ENCODE measurements around the gene MAP3K12. TPM values are rescaled to one million over a fixed set of nuclear protein-coding genes. Genes with fewer than 3 reads are reported as not detected.
A peak's percentile ranks its signal among the peaks of the same experiment; 100 is the strongest.

Gene MAP3K12
- total and polyA plus RNA-seq, 4 donors: 3.6 to 68.4 (median 32.8) TPM

DNA sequence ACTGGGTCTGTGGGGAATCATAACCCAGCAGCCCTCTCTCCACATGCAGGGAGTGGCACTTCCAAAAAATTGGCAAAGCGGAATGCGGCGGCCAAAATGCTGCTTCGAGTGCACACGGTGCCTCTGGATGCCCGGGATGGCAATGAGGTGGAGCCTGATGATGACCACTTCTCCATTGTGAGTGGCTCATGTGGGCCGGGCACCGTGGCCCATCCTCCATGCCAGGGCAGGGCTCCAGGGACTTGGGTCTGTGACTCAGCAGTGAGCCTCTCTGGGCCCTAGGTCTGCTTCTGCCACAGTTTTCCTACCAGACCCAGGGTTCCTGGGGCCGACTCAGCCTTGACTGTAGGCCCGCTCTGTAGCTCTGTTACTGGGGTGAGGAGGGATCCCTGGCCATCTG lies 5.8 kb upstream of the MAP3K12 start:
- DNase-seq (peak; percentile 84 to 93), ATAC-seq (ENCODE audit: low FRiP score) (no peak)

DNA sequence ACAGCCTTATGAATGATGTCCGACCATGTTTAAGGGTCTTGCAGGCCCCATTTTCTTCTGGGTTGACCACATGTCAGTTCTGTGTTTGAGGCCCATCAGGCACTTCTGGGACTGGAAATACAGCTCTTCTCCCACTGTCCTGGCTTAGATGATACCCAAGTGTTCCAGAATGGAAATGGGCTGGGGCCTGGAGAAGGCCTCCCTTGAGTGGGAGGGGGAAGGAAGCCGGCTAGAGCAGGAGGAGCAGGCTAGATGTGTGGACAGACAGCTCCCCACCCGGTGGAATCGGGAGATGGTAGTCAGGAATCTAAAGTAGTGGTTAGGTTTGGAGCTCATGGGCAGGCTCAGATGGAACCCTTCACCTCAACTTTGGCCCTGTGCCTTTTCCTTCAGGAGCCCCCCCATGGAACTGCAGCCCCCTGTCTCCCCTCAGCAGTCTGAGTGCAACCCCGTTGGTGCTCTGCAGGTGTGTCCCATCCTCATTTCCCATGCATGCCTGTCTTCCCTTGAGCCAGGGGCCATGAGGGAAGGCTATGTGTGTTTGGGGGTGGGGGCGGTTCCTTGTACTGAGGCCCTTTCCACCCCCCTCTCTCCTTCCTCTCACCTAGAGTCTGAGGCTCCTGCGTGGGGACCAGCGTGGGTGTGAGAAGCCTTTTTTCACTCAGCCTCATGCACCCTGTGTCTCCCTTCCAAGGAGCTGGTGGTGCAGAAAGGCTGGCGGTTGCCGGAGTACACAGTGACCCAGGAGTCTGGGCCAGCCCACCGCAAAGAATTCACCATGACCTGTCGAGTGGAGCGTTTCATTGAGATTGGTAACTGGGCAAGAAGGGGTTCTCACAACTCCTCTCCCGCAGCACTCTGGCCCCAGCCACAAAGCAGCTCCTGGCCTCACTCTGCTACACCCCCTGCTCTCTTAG lies 5.0 kb upstream of the MAP3K12 start:
- intact Hi-C loops (cut with DNase I): loop anchor here (10.0 kb wide), 1 partner anchor 179 kb away; the partner anchor contains the start of gene AAAS (in 2 of the 2)
- no peaks in the 10 kb centered on the region for H3K36me3 ChIP-seq (ENCODE audit: control insufficient read depth in 1 of 2, insufficient read depth in 2 of 2, low read length in 1 of 2)
- peak overlapping the region in 1 of 2 donors; percentile 34 for H3K27ac ChIP-seq (ENCODE audit: low read depth in 1 of 2, low read length in 2 of 2)
- ATAC-seq (ENCODE audit: low FRiP score): no peak
- no peak overlapping the region for H3K4me3 ChIP-seq (ENCODE audit: low read length in 2 of 2)
- H3K4me1 ChIP-seq (ENCODE audit: control insufficient read depth in 1 of 2, insufficient read depth in 2 of 2, low read length in 2 of 2): no peaks in the 10 kb centered on the region
- no peaks in the 10 kb centered on the region for H3K9me3 ChIP-seq (ENCODE audit: control insufficient read depth, low read length)
- DNase-seq: peak; percentile 38 to 62
- 77 to 79% methylated on average over 14 of the region's 14 CpGs for WGBS, 2 donors
- no peaks in the 10 kb centered on the region for H3K27me3 ChIP-seq (ENCODE audit: control insufficient read depth in 1 of 2, insufficient read depth in 2 of 2, low read length in 1 of 2)

More for the DNA sequence above, 5.8 kb upstream of the MAP3K12 start:
- 45 to 49% methylated on average over 10 of the region's 10 CpGs for WGBS, 2 donors
- Histone ChIP-seq H3K27ac (ENCODE audit: low read depth in 1 of 2, low read length in 2 of 2) (peak overlapping the region in 1 of 2 donors; percentile 43), H3K4me3 (ENCODE audit: low read length in 2 of 2) (no peak overlapping the region), H3K27me3 (ENCODE audit: control insufficient read depth in 1 of 2, insufficient read depth in 2 of 2, low read length in 1 of 2) (no peaks in the 10 kb centered on the region), H3K4me1 (ENCODE audit: control insufficient read depth in 1 of 2, insufficient read depth in 2 of 2, low read length in 2 of 2) (no peaks in the 10 kb centered on the region), H3K9me3 (ENCODE audit: control insufficient read depth, low read length) (no peaks in the 10 kb centered on the region), H3K36me3 (ENCODE audit: control insufficient read depth in 1 of 2, insufficient read depth in 2 of 2, low read length in 1 of 2) (no peaks in the 10 kb centered on the region)
- intact Hi-C loops (cut with DNase I): loop anchor here (5.0 to 10.0 kb wide), 2 partner anchors 153 to 180 kb away; partner anchors contain the start of gene AAAS (in 2 of the 2)

- Histone ChIP-seq H3K4me3 (ENCODE audit: low read length in 2 of 2) (no peak overlapping the region), H3K27me3 (ENCODE audit: control insufficient read depth in 1 of 2, insufficient read depth in 2 of 2, low read length in 1 of 2) (no peaks in the 10 kb centered on the region), H3K9me3 (ENCODE audit: control insufficient read depth, low read length) (no peaks in the 10 kb centered on the region), H3K36me3 (ENCODE audit: control insufficient read depth in 1 of 2, insufficient read depth in 2 of 2, low read length in 1 of 2) (no peaks in the 10 kb centered on the region), H3K4me1 (ENCODE audit: control insufficient read depth in 1 of 2, insufficient read depth in 2 of 2, low read length in 2 of 2) (no peaks in the 10 kb centered on the region), H3K27ac (ENCODE audit: low read depth in 1 of 2, low read length in 2 of 2) (peak overlapping the region; percentile 6 to 86)
- intact Hi-C loops (cut with DNase I): loop anchor here (10.0 kb wide), 1 partner anchor 178 kb away; the partner anchor contains the start of gene AAAS (in 2 of the 2)
- WGBS, 2 donors: 76 to 79% methylated on average over 10 of the region's 10 CpGs
- ATAC-seq (ENCODE audit: low FRiP score) (no peak), DNase-seq (peak in 1 of 2 donors; percentile 42)
These were observed 3.9 kb upstream of the MAP3K12 start for GRCh38 chr12:53502983-53503728.

- Histone ChIP-seq H3K4me1 (ENCODE audit: control insufficient read depth in 1 of 2, insufficient read depth in 2 of 2, low read length in 2 of 2) (no peaks in the 10 kb centered on the region), H3K4me3 (ENCODE audit: low read length in 2 of 2) (no peak overlapping the region), H3K27me3 (ENCODE audit: control insufficient read depth in 1 of 2, insufficient read depth in 2 of 2, low read length in 1 of 2) (no peaks in the 10 kb centered on the region), H3K9me3 (ENCODE audit: control insufficient read depth, low read length) (no peaks in the 10 kb centered on the region), H3K36me3 (ENCODE audit: control insufficient read depth in 1 of 2, insufficient read depth in 2 of 2, low read length in 1 of 2) (no peaks in the 10 kb centered on the region), H3K27ac (ENCODE audit: low read depth in 1 of 2, low read length in 2 of 2) (peak overlapping the region in 1 of 2 donors; percentile 86)
- 7 to 8% methylated on average over 9 of the region's 9 CpGs for WGBS, 2 donors
- ATAC-seq (ENCODE audit: low FRiP score): no peak
- intact Hi-C loops (cut with DNase I): loop anchor here (10.0 kb wide), 1 partner anchor 178 kb away; the partner anchor contains the start of gene AAAS (in 2 of the 2)
- DNase-seq: no peak
These were observed 3.1 kb upstream of the MAP3K12 start for GRCh38 chr12:53502331-53502730.

- Histone ChIP-seq H3K27me3 (ENCODE audit: control insufficient read depth in 1 of 2, insufficient read depth in 2 of 2, low read length in 1 of 2) (no peaks in the 10 kb centered on the region), H3K36me3 (ENCODE audit: control insufficient read depth in 1 of 2, insufficient read depth in 2 of 2, low read length in 1 of 2) (no peaks in the 10 kb centered on the region), H3K4me3 (ENCODE audit: low read length in 2 of 2) (peak overlapping the region in 1 of 2 donors; percentile 68), H3K4me1 (ENCODE audit: control insufficient read depth in 1 of 2, insufficient read depth in 2 of 2, low read length in 2 of 2) (no peaks in the 10 kb centered on the region), H3K9me3 (ENCODE audit: control insufficient read depth, low read length) (no peaks in the 10 kb centered on the region), H3K27ac (ENCODE audit: low read depth in 1 of 2, low read length in 2 of 2) (peak overlapping the region in 1 of 2 donors; percentile 54)
- 53% methylated on average over 10 of the region's 10 CpGs for WGBS, 2 donors
- no peak for ATAC-seq (ENCODE audit: low FRiP score)
- no peak for DNase-seq
- intact Hi-C loops (cut with DNase I): loop anchor here (2.0 to 10.0 kb wide), 2 partner anchors 49 to 177 kb away; partner anchors contain the start of genes AAAS (in 2 of the 2) and PCBP2 (in 1 of the 2)
These were observed 2.4 kb upstream of the MAP3K12 start for GRCh38 chr12:53501615-53502181.

DNA sequence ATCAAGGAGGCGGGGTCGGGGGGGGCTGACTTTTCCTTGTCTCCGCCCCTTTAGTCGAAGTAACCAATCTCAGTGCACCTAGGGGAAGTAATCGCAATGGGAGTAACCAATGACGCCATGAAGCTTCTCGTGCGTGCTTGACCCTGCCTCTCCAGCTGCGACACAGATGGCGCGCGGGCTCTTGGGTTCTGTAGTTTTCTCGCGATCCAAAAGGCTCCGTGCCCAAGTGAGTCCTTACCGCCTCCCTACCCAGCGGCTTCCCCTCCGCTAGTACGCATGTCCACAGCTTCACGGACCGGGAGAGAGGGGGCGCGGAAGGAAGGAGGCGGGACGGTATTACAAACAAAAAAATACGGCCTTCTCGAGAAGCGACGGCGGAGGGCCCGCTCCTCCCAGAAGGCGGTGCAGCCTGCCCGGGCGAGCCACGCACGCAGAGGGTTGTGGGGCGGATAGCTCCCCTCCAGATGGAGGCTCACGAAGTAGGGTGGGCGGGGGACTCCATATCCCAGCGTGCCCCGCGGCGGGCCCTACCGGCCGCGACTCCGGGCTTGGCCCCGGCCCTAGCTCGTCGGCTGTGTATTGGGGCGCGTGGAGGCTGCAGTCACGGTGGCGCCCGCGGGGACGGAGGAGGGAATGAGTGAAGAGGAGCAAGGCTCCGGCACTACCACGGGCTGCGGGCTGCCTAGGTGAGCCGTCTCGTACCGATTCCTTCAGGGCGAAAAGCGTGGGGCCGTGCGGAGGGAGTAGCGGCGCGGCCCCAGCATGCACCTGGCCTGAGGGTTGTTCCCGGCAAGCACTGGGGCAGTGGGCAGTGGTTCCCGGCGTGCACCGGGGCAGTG lies 1.7 kb upstream of the MAP3K12 start, which contains the start of gene TARBP2:
Gene TARBP2 (plus strand): TSS at position 508 of the 839 bp plus-strand sequence. CDS start 126 bp downstream, at position 634.
- Histone ChIP-seq H3K36me3 (ENCODE audit: control insufficient read depth in 1 of 2, insufficient read depth in 2 of 2, low read length in 1 of 2) (no peaks in the 10 kb centered on the region), H3K4me1 (ENCODE audit: control insufficient read depth in 1 of 2, insufficient read depth in 2 of 2, low read length in 2 of 2) (no peaks in the 10 kb centered on the region), H3K27ac (ENCODE audit: low read depth in 1 of 2, low read length in 2 of 2) (peak within 1 kb of the TSS; percentile 94 to 99), H3K9me3 (ENCODE audit: control insufficient read depth, low read length) (no peaks in the 10 kb centered on the region), H3K4me3 (ENCODE audit: low read length in 2 of 2) (peak within 1 kb of the TSS; percentile 31 to 68), H3K27me3 (ENCODE audit: control insufficient read depth in 1 of 2, insufficient read depth in 2 of 2, low read length in 1 of 2) (no peaks in the 10 kb centered on the region)
- intact Hi-C loops (cut with DNase I): loop anchor here (2.0 to 10.0 kb wide), 2 partner anchors 48 to 176 kb away; partner anchors contain the start of genes AAAS (in 2 of the 2) and PCBP2 (in 1 of the 2)
- ATAC-seq (ENCODE audit: low FRiP score) (peak; percentile 93), DNase-seq (peak; percentile 97 to 98)
- 0 to 1% methylated on average over 69 to 74 of the region's 74 CpGs for WGBS, 2 donors

DNA sequence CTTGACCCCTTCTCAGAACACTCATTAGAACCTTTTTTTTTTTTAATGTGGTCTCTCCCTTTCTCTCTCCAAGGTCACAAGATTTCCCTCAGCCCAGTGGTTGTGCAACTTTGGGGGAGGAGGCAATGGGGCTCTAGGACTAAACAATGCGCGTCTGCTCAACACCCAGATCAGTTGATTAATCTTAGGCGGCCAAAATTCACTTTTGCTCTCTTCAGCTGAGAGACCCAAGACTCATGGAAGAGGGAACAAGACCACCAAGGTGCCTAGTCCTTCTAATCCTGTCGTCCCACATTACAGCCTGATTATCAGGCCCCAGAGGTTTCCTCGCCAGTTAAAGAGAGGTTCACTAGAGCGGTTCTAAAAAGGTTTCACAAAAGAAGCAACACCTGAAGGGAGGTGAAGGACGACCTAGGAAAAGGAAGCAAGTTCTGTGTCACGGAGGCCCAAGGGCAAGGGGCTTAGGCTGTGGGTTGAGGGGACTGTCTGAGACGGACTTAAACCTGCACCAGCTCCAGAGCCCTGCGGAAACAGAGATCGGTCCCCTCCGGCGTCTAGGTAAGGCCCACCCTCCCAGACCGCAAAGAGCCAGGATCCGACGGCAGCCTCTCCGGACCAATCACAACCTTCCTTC lies 1.0 kb upstream of the MAP3K12 start:
- DNase-seq: peak; percentile 4 to 86
- peak; percentile 40 for ATAC-seq (ENCODE audit: low FRiP score)
- no peaks in the 10 kb centered on the region for H3K9me3 ChIP-seq (ENCODE audit: control insufficient read depth, low read length)
- H3K4me3 ChIP-seq (ENCODE audit: low read length in 2 of 2): peak overlapping the region; percentile 39 to 82
- intact Hi-C loops (cut with DNase I): loop anchor here (2.0 to 10.0 kb wide), 2 partner anchors 47 to 175 kb away; partner anchors contain the start of genes AAAS (in 2 of the 2) and PCBP2 (in 1 of the 2)
- 1 to 2% methylated on average over 13 to 17 of the region's 17 CpGs for WGBS, 2 donors
- no peaks in the 10 kb centered on the region for H3K36me3 ChIP-seq (ENCODE audit: control insufficient read depth in 1 of 2, insufficient read depth in 2 of 2, low read length in 1 of 2)
- peak overlapping the region; percentile 94 to 99 for H3K27ac ChIP-seq (ENCODE audit: low read depth in 1 of 2, low read length in 2 of 2)
- H3K27me3 ChIP-seq (ENCODE audit: control insufficient read depth in 1 of 2, insufficient read depth in 2 of 2, low read length in 1 of 2): no peaks in the 10 kb centered on the region
- H3K4me1 ChIP-seq (ENCODE audit: control insufficient read depth in 1 of 2, insufficient read depth in 2 of 2, low read length in 2 of 2): no peaks in the 10 kb centered on the region

Measured in aorta (tissue), 5 donors.